HEK293T (cell line): ENCODE data around the gene SCUBE3.

Source experiments
- CTCF ChIA-PET: fragments of 350-600 bp; formaldehyde crosslinking; extraction: SDS; loops from one replicate; lab custom pipeline; 2021; ENCODE audit warnings: antibody characterized with exemption, inconsistent platforms; lab: Yijun Ruan, JAX
- POLR2A ChIA-PET: fragments of 350-600 bp; formaldehyde crosslinking; extraction: SDS; loops from one replicate; lab custom pipeline; 2020; ENCODE audit warnings: antibody characterized with exemption, inconsistent platforms; lab: Yijun Ruan, JAX
- DNase-seq: peaks from one replicate; pipeline ENCODE4 v3.0.0; 2012; ENCODE audit warnings: mixed read lengths; ENCODE audit errors: extremely low spot score
- ARNT ChIP-seq: fragments of 450-650 bp; IDR thresholded peaks from 2 replicates; pipeline ENCODE4 v1.6.1; 2017; ENCODE audit warnings: mild to moderate bottlenecking
- BHLHE40 ChIP-seq: fragments of 450-650 bp; IDR thresholded peaks from 2 replicates; pipeline ENCODE4 v1.6.1; 2016; ENCODE audit warnings: mild to moderate bottlenecking, moderate library complexity, borderline replicate concordance
- CTBP1 ChIP-seq: fragments of 450-650 bp; IDR thresholded peaks from 2 replicates; pipeline ENCODE4 v1.6.1; 2016; ENCODE audit warnings: borderline replicate concordance
- ELF4 ChIP-seq: fragments of 450-650 bp; IDR thresholded peaks from 2 replicates; pipeline ENCODE4 v1.6.1; 2017; ENCODE audit warnings: antibody characterized with exemption
- FOXA1 ChIP-seq: fragments of 450-650 bp; IDR thresholded peaks from 2 replicates; pipeline ENCODE4 v1.6.1; 2016; ENCODE audit warnings: mild to moderate bottlenecking
- FOXK2 ChIP-seq: fragments of 450-650 bp; IDR thresholded peaks from 2 replicates; pipeline ENCODE4 v1.6.1; 2016; ENCODE audit warnings: mild to moderate bottlenecking
- FOXM1 ChIP-seq: fragments of 450-650 bp; IDR thresholded peaks from 2 replicates; pipeline ENCODE4 v1.6.1; 2017; ENCODE audit warnings: mild to moderate bottlenecking, borderline replicate concordance
- HDGF ChIP-seq: fragments of 450-650 bp; IDR thresholded peaks from 2 replicates; pipeline ENCODE4 v1.6.1; 2017; ENCODE audit warnings: antibody characterized with exemption, borderline replicate concordance
- L3MBTL2 ChIP-seq: fragments of 450-650 bp; conservative IDR thresholded peaks from 2 replicates; pipeline ENCODE4 v1.6.1; 2016; ENCODE audit warnings: mild to moderate bottlenecking
- LEF1 ChIP-seq: fragments of 450-650 bp; IDR thresholded peaks from 2 replicates; pipeline ENCODE4 v1.6.1; 2017; ENCODE audit warnings: mild to moderate bottlenecking, borderline replicate concordance
- NFRKB ChIP-seq: fragments of 450-650 bp; IDR thresholded peaks from 2 replicates; pipeline ENCODE4 v1.6.1; 2016; ENCODE audit warnings: mild to moderate bottlenecking, moderate library complexity
- SP1 ChIP-seq: fragments of 450-650 bp; IDR thresholded peaks from 2 replicates; pipeline ENCODE4 v1.6.1; 2017
- SUZ12 ChIP-seq: fragments of 450-650 bp; IDR thresholded peaks from 2 replicates; pipeline ENCODE4 v1.6.1; 2016; ENCODE audit warnings: mild to moderate bottlenecking
- TARDBP ChIP-seq: fragments of 450-650 bp; IDR thresholded peaks from 2 replicates; pipeline ENCODE4 v1.6.1; 2016
- ZNF384 ChIP-seq: fragments of 450-650 bp; IDR thresholded peaks from 2 replicates; pipeline ENCODE4 v1.6.1; 2016
- TF ChIP-seq, protein P1 (sequence below): fragments of 450-650 bp; IDR thresholded peaks from 2 replicates; pipeline ENCODE4 v1.6.1; 2016

SCUBE3 gene

DNA sequence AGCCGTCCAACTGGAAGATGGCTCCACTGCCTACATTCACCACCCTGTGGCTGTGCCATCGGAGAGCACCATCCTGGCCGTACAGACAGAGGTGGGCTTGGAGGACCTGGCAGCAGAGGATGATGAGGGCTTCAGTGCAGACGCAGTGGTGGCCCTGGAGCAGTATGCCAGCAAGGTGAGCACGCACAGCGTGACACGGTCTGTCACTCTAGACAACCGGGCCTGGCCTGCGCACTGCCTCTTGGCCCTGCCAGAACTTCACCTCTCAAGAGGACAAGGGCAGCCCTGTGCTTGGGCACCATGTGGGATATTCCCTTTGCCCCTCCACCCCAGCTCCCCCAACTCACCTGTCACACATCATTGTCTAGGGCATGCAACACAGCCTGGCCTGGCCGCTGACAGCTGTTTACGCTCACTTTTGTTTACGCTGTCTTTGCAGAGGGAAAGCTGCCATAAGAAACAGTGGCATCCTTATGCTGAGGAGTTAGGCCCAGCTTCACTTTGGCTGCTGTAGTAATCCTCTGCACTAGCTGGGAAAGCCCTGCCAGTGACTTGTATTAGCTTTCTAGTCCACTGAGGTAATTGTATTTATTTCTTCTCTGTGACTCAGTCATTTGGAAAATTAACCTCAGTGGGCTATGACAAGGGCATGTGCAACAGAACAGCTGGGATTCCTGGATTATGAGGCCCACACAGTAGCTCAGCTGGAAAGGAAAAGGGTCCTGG is 74.1 kb downstream of the SCUBE3 start:
- DNase-seq, result no peak
- TF ChIP-seq TARDBP (no peak), BHLHE40 (no peak), FOXA1 (no peak), HDGF (no peak), SUZ12 (no peak), NFRKB (no peak), FOXK2 (no peak), ARNT (no peak), ZNF384 (no peak), ELF4 (no peak), L3MBTL2 (no peak), FOXM1 (no peak), LEF1 (no peak), SP1 (no peak), CTBP1 (no peak)
- TF ChIP-seq, protein P1, sequence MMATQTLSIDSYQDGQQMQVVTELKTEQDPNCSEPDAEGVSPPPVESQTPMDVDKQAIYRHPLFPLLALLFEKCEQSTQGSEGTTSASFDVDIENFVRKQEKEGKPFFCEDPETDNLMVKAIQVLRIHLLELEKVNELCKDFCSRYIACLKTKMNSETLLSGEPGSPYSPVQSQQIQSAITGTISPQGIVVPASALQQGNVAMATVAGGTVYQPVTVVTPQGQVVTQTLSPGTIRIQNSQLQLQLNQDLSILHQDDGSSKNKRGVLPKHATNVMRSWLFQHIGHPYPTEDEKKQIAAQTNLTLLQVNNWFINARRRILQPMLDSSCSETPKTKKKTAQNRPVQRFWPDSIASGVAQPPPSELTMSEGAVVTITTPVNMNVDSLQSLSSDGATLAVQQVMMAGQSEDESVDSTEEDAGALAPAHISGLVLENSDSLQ, result no peak
- ChIA-PET POLR2A (interaction anchor here (1.2 to 1.4 kb wide), 2 partner anchors 20 to 29 kb away, joined by 4 to 5 read pairs; partner anchors contain the start of gene ZNF76), CTCF (interaction anchor here (0.7 kb wide), 1 partner anchor 381 kb away, joined by 5 read pairs; no protein-coding TSS in a partner anchor)

DNA sequence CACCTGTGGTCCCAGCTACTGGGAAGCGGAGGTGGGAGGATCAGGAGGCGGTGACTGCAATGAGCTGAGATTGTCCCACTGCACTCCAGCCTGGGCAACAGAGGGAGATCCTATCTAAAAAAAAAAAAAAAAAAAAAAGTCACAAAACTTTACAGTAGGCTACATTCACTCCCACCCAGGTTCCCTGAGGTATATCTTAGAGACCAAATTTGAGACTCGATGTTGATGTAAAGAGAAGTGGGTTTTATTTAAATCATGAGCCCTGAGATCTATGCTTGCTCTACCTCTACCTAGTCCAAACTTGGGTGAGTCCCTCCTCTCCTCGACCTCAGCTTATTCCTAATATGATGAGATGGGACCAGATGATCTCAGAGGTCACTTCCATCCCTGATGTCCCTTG is 75.1 kb downstream of the SCUBE3 start:
- CTCF ChIA-PET, result interaction anchor here (0.7 to 0.9 kb wide), 3 partner anchors 9 to 380 kb away, joined by 3 to 5 read pairs (median 3); partner anchors contain the start of gene DEF6
- TF ChIP-seq ARNT (no peak), SP1 (no peak), FOXA1 (no peak), NFRKB (no peak), BHLHE40 (no peak)
- POLR2A ChIA-PET, result interaction anchor here (0.8 to 1.2 kb wide), 3 partner anchors 29 to 177 kb away, joined by 3 to 5 read pairs (median 4); partner anchors contain the start of gene ZNF76
- DNase-seq, result no peak

DNA sequence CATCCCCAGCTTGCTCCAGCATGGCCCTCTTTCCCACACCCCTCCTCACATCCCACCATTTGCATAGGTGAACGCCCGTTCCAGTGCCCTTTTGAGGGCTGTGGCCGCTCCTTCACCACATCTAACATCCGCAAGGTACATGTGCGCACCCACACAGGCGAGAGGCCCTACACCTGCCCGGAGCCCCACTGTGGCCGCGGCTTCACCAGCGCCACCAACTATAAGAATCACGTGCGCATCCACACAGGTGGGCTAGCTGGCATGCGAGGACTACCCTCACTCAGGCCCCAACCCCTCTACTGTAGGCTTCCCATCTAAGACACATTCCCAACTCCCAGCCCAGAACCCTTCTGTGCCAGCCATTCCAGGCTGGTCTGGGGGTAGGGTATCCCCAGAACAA is 77.7 kb downstream of the SCUBE3 start:
- TF ChIP-seq FOXK2, result no peak
- TF ChIP-seq, protein P1, result no peak

DNA sequence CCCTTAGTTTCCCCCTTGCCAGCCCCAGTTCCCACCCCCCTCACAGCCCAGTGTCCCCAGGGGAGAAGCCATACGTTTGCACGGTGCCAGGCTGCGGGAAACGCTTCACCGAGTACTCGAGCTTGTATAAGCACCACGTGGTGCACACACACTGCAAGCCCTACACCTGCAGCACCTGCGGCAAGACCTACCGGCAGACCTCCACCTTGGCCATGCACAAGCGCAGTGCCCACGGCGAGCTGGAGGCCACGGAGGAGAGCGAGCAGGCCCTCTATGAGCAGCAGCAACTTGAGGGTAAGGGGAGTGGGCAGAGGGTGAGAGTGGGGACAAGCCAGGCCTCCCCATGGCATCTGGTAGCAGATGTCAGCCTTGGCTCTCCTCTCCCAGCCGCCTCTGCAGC is 78.7 kb downstream of the SCUBE3 start:
- TF ChIP-seq TARDBP (no peak), LEF1 (no peak), FOXM1 (no peak), FOXA1 (no peak)
- no peak for DNase-seq
- ChIA-PET CTCF (interaction anchor here (1.2 kb wide), 1 partner anchor 10 kb away, joined by 3 read pairs; no protein-coding TSS in a partner anchor), POLR2A (no interaction called here)

More for the DNA sequence above, 77.7 kb downstream of the SCUBE3 start:
- DNase-seq, result no peak
- ChIA-PET POLR2A (no interaction called here), CTCF (interaction anchor here (1.1 kb wide), 1 partner anchor 8 kb away, joined by 3 read pairs; no protein-coding TSS in a partner anchor)

DNA sequence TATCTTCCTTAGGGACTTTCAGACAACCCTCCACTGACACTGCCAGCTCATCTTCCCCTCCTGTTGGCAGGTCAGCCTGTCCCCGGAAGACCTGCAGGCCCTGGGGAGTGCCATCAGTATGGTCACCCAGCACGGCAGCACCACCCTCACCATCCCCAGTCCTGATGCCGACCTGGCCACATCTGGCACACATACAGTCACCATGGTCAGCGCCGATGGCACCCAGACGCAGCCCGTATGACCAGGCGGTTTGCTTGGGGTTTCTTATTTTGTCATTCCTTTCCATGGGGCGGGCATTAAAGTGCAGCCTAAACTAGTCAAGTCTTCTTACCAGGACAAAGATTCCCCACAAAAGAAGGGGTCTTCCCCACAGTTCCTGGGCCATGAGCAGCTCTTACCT is 79.9 kb downstream of the SCUBE3 start:
- TF ChIP-seq FOXA1 (no peak), BHLHE40 (no peak), NFRKB (no peak), TARDBP (no peak), SUZ12 (no peak), LEF1 (no peak), ARNT (no peak), FOXM1 (no peak), CTBP1 (no peak), ELF4 (no peak)
- TF ChIP-seq, protein P1, result no peak
- no peak for DNase-seq
- CTCF ChIA-PET, result interaction anchor here (0.7 to 1.5 kb wide), 7 partner anchors 8 to 191 kb away, joined by 3 to 7 read pairs (median 3); partner anchors contain the start of gene ZNF76
- POLR2A ChIA-PET, result interaction anchor here (0.8 kb wide), 1 partner anchor 25 kb away, joined by 3 read pairs; no protein-coding TSS in a partner anchor

DNA sequence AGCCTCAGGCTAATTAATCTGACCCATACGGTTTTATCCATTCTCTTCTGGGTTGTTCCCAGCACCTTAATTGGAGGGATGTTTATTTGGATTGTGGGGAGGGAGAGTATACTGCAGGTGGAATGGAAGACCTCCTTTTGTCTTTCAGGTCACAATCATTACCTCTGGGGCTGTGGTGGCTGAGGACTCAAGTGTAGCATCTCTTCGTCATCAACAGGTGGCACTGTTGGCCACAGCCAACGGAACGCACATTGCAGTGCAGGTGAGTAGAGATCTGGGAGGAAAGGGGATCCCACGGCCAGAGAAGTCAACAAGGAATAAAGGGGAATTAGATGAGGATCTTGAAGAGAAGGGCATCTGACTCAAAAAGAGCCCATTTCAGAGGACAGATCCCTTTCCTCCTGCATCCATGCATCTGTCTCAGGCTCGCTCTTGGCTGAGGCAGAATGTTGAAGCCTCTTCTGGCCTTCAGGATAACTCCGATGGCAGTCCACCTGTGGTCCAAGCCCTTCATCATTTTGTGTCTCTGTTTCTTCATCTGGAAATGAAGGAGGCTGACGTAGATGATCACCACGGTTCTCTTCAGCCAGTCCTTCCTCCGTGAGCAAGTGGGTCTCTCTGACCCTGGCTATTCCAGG is 80.7 kb downstream of the SCUBE3 start:
- POLR2A ChIA-PET, result no interaction called here
- CTCF ChIA-PET, result interaction anchor here (0.9 to 1.5 kb wide), 4 partner anchors 9 to 54 kb away, joined by 3 to 7 read pairs (median 4); partner anchors contain the start of gene ZNF76
- peak; percentile 70 for DNase-seq
- no peak for TF ChIP-seq SP1
- TF ChIP-seq CTBP1, result peak; percentile 43; the same call in 1 of the 2 replicates
- no peak for TF ChIP-seq NFRKB
- TF ChIP-seq ARNT, result no peak
- no peak for TF ChIP-seq BHLHE40
- TF ChIP-seq TARDBP, result no peak
